Esophagus squamous epithelium (tissue), 4 donors: ENCODE results near the gene ARMC7.

ENCODE experiments used
- CTCF ChIP-seq, 6 experiments: fragments of 450-650 bp in 4 of 6; fragments of 200-600 bp in 2 of 6; sonication (generic) in 2 of 6; IDR thresholded peaks; one replicate each; pipeline ENCODE4 v1.5.1; 2016 to 2019; ENCODE audit warnings: antibody characterized with exemption in 6 of 6, mild to moderate bottlenecking in 4 of 6, moderate library complexity in 4 of 6
- POLR2A ChIP-seq, 4 donors: fragments of 450-650 bp; IDR thresholded peaks; one replicate each; pipeline ENCODE4 v1.6.1; 2017; ENCODE audit warnings: antibody characterized with exemption in 4 of 4, mild to moderate bottlenecking in 4 of 4, moderate library complexity in 3 of 4

GRCh38 chr17:75135946-75136345, 26.2 kb downstream of the ARMC7 start:
- TF ChIP-seq CTCF (IDR thresholded peaks at IDR 0.05) (peak in 2 of 6 experiments; percentile 14 to 45), POLR2A (IDR thresholded peaks at IDR 0.05) (no peak)
